Measurements from ENCODE around the gene IPO9. TPM values are rescaled to one million over a fixed set of nuclear protein-coding genes. Genes with fewer than 3 reads are reported as not detected.

The IPO9 gene
- total RNA-seq, 4 donors from 2014 or later = 14.6 to 24.1 (median 19.8) TPM

- TF ChIP-seq CTCF (IDR thresholded peaks at IDR 0.05; ENCODE audit: low read depth) = no peak
These were observed 11.5 kb downstream of the IPO9 start for GRCh38 chr1:201840490-201840889.

GRCh38 chr1:201841265-201841912 is 12.4 kb downstream of the IPO9 start:
- TF ChIP-seq CTCF (IDR thresholded peaks at IDR 0.05; ENCODE audit: low read depth) = no peak

- TF ChIP-seq CTCF (IDR thresholded peaks at IDR 0.05; ENCODE audit: low read depth) = no peak
These were observed 13.6 kb downstream of the IPO9 start for GRCh38 chr1:201842472-201843027.

- no peak for TF ChIP-seq CTCF (IDR thresholded peaks at IDR 0.05; ENCODE audit: low read depth)
These were observed 16.6 kb downstream of the IPO9 start for GRCh38 chr1:201845331-201846083.

DNA sequence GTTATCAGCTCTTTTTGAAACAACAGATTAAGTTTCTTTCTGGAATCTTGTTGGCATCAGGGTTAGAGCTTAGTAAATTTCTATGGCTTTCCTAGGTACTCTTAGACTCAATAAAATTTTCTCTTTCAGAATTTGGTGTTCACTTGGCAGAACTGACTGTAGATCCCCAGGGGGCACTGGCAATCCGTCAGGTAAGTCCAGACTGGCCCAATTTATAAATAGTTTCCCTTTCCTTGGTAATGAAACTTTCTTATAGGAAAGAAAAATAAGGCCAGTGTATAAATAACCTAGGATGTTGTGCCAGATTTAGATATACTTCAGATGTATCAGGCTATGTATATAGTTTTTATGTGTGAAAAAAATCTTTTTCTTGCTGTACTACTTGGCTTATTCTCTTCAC is 18.2 kb downstream of the IPO9 start:
- TF ChIP-seq CTCF (IDR thresholded peaks at IDR 0.05; ENCODE audit: low read depth) = no peak

DNA sequence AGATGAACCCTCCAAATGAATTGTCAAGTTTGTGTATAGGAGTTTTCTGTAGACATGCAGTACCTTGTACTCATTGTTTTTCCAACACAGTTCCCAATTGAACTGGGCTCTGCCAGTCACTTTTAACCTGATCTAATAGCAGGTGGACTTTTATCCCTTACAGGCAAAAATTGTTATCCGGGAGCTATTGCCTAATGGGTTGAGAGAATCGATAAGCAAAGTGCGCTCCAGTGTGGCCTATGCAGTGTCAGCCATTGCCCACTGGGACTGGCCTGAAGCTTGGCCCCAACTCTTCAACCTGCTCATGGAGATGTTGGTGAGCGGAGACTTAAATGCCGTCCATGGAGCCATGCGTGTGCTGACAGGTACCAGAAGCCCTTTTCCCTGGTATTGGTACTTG is 19.3 kb downstream of the IPO9 start:
- no peak for TF ChIP-seq CTCF (IDR thresholded peaks at IDR 0.05; ENCODE audit: low read depth)

- TF ChIP-seq CTCF (IDR thresholded peaks at IDR 0.05; ENCODE audit: low read depth) = no peak
These were observed 20.6 kb downstream of the IPO9 start for GRCh38 chr1:201849372-201850052.

All from subcutaneous adipose tissue (tissue), 4 donors.